NCI-H82 (cell line): ENCODE measurements around the gene PPP2R5E.
"Not testable (repeated sequence)": the region's sequence is repeated elsewhere in the genome, so short reads cannot be mapped to it uniquely, and the experiment has no call there.

Experiments
- DNase-seq: peaks from one replicate; lab custom pipeline; 2025; lab: John Stamatoyannopoulos, UW

The PPP2R5E gene

DNA sequence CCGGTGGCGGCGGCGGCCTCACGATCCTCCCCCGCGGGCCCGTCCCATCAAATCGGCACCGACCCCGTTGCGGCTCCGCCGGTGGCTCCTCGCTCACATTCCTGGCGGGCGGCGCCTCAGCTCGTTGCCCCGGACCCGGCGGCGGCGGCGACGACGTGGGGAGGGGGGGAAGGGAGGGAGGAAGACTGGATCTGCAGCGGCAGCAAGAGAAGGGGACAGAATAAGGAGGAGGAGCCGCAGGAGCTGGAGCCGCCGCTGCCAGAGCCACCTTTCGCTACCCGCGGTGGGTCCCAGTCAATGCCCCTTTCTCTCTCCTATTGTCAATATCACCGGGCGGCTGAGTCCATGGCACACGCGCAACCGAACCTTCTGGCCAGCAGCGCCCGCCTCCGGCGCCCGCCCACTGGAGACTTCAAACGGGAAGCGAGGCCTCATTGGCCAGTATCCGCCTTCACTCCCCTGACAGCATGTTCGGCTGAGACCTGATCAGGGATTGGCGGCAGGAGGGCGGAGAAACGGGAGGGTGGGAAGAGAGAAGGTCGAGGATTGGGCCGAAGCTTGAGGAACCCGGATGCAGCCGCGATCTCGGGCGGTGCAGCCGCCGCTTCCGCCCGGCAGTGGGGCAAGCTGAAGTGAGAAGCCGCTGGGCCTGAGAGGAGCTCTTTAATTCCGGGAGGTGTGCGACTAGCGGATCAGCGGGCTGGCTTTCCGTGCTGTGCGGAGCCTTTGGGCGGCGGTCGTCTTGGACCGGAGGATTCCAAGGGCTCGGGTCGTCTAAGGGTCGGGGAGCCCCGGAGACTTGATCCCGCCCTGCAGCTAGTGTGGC lies at the start of gene PPP2R5E:
TSS of gene PPP2R5E (minus strand) at position 378 of the 826 bp plus-strand sequence. CDS start 3,692 bp downstream, outside the sequence.
- DNase-seq: peak; percentile 98

DNA sequence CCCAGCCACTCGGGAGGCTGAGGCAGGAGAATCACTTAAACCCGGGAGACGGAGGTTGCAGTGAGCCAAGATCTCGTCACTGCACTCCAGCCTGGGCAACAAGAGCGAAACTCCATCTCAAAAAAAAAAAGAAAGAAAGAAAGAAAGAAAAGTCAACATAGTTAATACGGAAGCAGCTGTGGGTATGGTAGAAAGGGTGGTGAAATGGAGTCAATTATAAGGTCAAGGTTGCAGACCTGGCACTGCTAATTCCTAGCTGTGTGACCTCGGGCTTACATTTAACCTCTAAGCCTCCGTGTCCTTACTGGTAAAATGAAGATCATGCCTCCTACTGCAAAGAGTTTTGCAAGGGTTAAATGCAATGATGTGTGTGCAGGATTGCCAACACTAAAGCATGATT lies 39.9 kb upstream of the PPP2R5E start:
- not testable (repeated sequence) for DNase-seq

DNA sequence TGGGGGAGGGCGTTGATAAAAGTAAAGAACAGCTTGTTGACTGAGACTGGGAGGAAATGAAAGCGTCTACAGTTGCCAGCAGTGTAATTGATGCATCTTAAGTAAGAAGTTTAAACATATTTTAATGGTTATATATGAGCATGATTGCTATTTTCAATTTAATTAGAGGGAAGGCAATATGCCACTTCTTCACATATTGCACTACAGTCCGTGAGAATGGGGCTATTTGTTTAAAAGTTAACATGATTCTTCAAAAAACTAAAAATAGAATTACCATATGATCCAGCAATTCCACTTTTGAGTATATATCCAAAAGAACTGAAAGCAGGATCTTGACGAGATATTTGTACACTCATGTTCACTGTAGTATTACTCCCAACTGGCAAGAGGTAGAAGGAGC lies 38.3 kb upstream of the PPP2R5E start:
- DNase-seq: no peak

DNA sequence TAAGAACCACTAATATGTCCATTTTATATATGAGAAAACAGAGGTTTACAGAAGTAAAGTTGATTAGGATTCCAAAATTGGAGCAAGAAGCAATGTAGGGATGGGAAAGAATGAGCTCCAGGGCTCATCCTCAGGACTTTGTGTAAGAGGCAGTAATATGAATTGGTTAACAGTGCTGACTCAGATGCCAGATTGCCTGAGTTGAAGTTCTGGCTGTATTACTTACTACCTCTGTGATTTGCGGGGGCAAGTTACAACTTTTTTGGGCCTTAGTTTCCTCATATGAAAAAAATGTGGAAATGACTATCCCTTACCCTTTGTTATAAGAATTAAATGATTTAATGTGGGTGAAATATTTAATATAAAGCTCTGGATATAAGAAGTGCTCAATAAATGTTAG lies 35.1 kb upstream of the PPP2R5E start:
- no peak for DNase-seq

DNA sequence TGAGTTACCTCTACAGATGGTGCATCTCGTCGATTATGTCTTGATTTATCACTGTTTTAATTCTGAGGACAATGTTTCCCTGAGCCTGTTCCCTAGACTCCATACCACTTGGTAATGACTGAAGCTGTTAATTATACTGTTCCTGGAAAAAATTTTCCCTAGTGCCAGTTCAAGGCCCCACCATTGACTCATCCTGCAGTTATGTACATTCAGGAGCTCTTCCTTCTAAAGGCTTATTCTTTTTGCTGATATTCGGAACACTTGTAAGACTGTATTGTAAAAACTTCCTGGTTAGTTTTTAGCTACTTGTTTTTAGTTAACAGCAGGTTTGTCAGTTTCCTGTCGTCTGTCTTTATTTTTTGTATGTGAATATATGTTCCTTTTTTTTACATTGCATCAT lies 30.4 kb upstream of the PPP2R5E start:
- DNase-seq: no peak

DNA sequence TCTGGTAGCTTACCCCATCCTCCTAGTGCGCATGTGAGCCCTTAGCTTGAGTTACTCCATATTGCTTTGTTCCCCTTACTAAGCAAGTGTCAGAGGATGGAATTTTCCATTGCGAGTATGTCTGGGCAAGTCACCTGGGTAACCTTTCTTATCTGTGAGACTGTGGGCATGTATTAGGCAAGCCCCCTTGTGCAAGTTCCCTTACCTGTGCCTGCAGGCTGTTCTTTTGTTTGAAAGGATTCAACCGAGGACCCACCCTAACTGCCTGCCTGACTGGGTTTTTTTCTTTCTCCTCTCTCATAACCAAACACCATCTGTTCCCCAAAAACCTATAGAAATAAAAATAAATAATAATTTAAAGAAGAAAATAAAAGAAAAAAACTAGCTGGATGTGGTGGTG lies 22.3 kb upstream of the PPP2R5E start:
- no peak for DNase-seq

DNA sequence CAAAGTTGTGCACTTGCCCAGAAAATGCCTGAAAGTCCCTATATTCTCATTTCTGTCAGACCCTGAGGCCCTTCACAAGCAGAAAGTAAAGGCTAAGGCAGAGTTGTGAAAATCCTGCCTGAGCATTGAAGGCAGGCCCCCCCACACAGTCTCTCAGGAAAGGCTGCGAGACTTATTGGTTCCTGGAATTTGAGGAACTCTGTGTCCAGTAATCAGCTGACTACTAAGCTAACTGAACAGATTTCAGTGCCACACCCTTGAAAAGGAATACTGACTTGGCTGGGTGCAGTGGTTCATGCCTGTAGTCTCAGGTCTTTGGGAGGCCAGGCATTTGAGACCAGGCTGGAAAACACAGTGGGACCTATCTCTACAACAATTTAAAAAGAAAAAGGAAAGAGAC lies 21.1 kb upstream of the PPP2R5E start:
- DNase-seq: no peak

DNA sequence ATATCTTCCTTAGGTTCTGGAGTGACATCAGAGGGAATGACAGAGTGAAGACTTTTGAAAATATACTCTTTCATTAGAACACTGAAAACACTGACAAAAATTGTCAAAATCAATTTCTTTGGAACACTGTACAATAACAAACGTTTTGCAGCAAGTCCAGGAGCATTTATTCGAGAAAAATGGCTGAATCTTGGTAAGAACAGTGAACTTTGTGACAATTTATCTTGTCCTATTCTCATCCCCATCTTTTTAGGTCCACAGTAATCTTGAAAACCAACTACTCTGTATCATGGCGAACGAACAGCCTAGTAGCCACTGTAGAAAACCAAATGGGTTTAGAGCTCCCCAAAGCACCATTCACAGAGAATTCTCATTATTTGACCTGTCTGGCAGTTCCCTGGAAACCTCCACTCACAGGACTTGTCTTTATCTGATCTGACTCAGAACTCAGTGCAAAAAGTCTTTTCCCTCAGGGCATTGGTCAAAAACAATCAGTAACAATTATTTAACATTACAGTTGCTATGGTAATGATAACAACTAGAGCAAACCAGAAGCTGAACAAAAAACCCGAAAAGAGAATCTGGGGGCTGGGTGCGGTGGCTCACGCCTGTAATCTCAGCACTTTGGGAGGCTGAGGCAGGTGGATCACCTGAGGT lies 20.3 kb upstream of the PPP2R5E start:
- no peak for DNase-seq

DNA sequence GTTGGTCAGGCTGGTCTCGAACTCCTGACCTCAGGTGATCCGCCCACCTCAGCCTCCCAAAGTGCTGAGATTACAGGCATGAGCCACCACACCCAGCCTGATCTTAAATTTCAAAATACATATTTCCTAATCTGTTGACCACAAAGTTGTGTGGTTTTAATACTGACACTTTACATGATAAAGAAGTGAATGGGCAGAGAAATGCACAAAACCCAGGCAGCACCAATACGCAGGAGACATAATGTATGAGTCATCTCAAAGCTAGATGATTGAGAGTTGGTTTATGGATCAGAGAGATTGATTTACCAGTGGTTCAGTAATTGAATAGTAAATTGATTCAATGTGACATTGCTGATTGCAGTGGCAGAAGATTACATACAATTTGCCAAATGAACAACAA lies 19.2 kb upstream of the PPP2R5E start:
- no peak for DNase-seq

DNA sequence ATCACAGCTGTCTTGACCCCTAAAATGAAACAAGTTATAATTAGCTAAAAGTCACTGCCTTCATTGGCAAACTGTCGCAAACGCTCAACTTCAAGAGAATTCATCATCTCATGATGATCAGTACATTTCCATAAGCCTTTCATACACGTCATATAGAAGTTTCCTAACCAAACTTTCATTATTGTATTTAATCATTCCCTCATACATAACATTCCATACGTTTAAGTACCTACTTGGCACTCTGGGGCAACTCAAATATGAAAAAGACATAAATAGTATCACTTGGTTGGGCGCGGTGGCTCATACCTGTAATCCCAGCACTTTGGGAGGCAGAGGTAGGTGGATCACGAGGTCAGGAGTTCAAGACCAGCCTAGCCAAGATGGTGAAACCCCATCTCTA lies 12.4 kb upstream of the PPP2R5E start:
- DNase-seq: no peak

DNA sequence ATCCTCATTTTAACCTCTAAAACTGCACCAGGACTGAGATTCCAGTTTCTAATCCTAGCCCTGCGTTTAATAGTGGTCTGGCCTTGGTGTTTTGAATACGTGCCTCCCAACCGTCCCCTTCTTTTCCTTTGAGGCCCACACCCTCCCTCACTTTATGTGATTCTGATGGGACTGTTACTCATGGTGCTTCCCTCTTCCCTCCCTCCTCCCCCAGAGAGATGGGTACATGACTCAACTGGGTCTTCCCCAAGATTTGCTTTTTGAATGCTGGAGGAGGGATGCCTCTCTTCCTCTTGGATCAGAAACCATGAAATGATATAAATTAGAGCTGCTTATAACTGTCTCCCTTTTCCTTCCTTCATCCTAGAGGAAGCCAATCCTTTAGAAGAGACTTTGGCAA lies 8.2 kb upstream of the PPP2R5E start:
- DNase-seq: no peak

DNA sequence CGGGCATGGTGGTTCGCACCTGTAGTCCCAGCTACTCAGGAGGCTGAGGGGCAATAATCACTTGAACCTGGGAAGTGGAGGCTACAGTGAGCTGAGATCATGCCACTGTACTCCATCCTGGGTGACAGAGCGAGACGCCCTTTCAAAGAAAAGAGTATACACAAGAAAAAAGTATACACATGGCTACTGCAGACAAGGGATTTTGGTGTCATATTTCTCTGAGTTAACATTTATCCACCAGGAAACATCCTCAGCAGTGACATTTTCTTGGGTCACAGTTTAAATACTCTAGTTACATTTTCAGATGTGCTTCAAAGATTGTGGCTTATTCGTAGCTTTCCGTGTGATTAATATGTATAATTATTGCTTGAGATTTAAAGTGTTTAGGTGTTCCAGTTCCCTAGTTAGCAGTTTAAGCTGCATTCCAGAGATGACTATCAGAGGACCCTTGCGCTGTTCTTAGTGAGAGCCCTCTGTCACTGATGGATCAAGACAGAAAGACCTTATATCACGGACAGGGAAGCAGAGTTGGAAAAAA lies 4.7 kb upstream of the PPP2R5E start:
- no peak for DNase-seq

DNA sequence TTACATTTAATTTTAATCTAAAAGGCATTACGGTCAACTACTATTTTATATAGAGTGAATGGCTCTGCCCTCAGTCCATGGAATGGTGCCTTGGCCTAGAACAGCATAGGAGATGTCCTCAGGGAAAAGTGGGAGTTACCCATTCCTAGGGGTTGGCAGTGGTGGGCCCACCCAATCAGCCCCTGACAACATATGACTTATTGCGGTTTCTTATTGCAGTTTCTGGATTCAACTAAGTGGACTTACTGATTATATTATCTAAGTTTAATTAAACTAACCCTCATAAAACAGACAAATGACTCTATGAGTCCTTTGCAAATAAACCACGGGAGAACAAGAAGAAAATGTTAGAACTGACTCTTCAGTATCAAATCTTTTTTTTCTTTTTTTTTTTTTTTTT lies 2.3 kb upstream of the PPP2R5E start:
- no peak for DNase-seq

DNA sequence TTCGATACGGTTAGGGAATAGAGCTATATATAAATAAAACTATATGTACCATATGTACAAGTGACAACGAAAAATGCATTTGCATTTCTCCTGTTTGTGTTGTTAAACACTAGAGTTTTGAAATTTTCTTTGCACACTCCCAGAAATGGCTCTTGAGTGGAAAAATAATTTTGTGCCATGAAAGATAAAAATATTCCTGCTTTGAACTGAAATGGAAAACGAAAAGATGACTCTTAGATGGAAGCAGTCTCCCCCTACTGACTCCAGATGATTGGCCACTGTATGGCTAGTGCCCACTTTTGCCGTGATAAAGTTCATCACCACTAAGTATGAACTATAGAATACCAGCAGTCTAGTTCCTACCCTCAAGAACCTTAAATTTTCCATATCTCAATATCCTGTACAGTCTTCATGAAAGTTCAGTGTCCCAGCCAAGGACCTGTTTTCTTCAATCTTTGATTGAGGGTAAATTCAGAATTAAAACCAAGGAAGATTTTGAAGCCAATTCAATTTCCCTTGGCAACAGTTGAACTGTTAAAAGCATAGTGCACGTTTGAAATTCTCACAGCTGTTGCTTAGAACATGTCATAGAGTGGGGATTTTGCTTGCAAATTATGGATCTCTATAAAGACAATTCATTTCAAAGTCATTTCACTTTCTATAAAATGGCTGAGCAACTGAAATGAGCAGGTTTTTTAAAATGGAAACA lies 1.6 kb upstream of the PPP2R5E start:
- DNase-seq: peak; percentile 36

DNA sequence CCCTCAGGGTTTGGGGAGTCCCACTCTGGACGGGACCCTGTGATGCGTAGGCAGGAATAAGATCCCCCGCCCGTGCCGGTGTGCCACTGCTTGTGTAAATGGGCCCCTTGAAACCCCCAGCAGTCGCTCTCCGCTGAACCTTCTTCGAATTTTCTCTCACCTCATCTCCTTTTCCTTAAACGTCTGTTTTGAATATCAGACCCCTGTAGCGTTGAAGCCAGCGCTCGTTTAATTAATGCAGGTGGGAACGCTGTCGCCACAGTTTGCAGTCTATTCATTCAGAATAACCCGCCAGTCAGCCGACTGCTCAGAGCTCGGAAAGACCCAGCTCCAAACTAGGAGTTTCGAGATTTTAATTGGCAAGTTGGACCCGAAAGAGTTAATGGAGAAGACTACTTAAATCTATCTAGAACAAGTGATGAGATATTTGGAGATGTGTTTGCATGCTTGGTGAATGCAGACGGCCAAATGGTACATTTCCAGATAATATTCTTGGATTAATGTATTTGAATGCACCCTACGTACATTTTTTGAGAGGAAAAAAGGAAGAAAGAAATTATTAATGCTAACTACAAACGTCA lies 739 bp upstream of the PPP2R5E start:
- peak; percentile 51 for DNase-seq

DNA sequence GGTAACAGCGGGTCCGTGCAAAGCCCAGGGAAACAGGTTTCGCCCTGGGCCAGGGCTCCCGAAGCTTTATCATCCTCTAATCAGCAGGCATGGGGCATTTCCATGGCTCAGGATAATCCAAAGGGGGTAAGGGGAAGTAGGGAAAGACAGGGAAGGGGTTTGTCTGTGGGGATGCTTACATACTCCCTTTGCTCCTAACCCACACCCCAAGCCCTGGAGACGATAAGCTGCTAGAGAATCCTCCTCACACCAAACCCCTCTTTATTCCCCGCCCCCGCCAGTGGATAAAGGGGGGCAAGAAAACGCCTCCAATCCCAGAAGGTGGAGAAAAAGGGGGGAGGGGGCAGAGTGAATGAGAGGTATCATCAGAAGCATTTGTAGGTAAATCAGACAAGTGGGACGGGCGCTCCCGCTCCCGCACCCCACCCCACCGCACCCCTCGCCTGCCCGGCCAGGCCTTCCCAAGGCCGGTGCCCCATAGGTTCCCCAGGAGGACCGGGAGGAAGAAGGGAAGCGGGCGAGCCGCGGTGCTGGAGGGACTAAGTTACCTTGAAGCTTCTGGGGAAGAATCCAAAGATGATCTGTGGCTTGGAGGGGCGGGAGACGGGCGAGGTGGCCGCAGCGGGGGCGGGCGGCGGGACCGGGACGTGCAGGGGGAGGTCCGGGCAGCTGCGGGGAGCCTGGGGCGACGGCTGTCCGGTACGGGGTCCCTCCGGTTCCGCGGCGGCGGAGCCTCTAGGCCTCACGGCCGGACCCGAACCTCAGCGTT lies 762 bp downstream of the PPP2R5E start:
- peak; percentile 83 for DNase-seq

DNA sequence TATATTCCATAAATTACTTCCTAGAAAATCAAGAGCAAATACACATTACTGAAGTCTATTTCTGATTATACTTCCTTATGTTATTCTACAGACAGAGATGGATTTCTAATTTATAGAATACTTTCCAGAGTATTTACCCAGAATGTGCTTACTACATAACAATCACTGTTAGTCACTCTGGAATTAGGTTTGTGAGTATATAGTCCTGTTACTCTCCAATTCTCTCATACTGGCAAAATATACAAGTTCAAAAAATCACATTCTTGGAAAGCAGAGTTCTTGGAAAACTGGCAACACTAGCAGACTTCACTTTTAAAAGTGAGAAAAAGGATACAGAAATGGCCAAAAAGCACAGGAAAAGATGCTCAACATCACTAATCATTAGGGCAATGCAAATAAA lies 7.3 kb downstream of the PPP2R5E start:
- no peak for DNase-seq

DNA sequence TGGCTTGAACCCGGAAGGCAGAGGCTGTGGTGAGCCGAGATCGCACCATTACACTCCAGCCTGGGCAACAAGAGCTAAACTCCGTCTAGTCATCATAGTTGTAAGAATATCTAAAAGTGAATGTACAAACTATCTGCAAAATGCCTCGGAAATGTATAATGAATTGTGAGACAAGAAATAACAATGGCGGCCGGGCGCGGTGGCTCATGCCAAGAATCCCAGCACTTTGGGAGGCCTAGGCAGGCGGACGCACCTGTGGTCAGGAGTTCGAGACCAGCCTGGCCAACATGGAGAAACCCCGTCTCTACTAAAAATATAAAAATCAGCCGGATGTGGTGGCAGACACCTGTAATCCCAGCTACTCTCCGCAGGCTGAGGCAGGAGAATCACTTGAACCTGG lies 9.7 kb downstream of the PPP2R5E start:
- no peak for DNase-seq

DNA sequence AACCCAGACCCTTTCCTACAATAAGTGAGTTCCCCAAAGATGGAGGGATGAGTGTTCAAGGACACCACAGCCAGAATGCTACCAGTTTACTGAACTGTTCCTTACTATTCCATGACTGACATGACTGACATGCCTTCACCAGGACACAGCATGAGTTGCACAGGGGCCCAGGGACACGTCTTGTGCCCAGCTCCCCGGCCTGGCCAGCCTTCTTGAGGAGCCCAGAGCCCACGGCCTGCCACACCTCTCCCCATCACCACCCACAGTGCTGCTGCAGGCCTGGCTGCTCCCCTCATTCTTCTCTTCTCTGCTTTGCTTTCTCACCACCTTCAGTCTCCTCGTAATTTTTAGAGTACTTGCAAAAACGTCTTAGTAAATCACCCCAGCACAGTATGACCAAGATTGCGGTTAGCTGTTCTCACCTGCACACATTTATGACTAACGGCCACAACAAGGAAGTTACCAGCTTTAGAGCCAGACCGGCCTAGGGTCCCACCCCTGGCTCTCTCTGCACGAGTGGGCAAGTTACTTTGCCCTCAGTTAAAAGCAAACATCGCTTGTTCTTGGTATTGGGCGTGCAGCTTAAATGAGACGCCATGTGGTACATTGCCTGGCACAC lies 18.5 kb downstream of the PPP2R5E start:
- no peak for DNase-seq

DNA sequence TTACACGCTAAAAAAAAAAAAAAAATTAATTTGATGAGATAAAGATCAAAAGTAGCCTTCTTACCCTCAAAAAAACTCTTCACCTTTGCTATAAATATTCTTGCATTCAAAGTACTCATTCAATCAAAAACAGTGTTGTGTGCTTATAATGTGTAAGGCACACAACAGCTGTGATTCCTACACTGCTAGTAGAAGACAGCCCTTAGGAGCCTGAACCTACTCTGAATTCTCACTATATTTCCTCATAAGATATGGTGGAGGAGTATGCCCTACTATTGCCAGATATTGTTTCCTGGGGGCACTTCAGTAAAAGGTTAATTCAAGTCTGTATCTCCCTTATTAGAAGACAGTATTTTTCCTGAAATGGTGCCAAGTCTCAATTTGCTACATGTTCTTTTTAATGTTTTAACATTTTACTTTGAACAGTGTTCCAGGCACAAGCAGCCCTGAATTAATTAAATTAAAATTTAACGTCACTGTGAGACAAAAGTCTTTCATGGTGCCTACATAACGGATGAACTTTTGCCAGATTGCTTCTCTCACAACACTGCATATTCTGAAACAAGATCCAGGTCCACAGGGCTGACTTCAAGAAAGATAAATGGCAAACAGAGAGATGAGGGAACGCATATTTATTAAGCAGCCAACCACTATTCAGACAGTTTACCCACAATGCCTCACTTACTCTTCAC lies 19.3 kb downstream of the PPP2R5E start:
- no peak for DNase-seq

DNA sequence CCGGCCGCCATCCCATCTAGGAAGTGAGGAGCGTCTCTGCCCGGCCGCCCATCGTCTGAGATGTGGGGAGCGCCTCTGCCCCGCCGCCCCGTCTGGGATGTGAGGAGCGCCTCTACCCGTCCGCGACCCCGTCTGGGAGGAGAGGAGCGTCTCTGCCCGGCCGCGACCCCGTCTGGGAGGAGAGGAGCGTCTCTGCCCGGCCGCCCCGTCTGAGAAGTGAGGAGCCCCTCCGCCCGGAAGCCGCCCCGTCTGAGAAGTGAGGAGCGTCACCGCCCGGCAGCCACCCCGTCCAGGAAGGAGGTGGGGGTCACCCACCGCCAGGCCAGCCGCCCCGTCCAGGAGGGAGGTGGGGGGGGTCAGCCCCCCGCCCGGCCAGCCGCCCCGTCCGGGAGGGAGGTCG lies 20.7 kb downstream of the PPP2R5E start:
- DNase-seq: not testable (repeated sequence)
